Ovary (tissue), 9 donors: ENCODE data around the gene HDAC11. TPM values are rescaled to one million over a fixed set of nuclear protein-coding genes. Genes with fewer than 3 reads are reported as not detected.
"Not testable (repeated sequence)": the region's sequence is repeated elsewhere in the genome, so short reads cannot be mapped to it uniquely, and the experiment has no call there.

Experiments used
- DNase-seq, 5 donors: peaks; one replicate each; pipeline ENCODE4 v3.0.0-alpha.2; 2019 to 2020
- H3K27ac ChIP-seq, 2 donors: fragments of 200-600 bp; one replicate each; pipeline versions ENCODE4 v1.5.1 to v1.8.0; 2019 to 2022
- H3K27me3 ChIP-seq: fragments of 200-600 bp; one replicate; pipeline ENCODE4 v1.8.0; 2022
- H3K36me3 ChIP-seq: fragments of 200-600 bp; sonication (generic); one replicate; pipeline ENCODE4 v1.5.1; 2019
- H3K4me1 ChIP-seq: one replicate; pipeline ENCODE4 v1.8.1; 2013; ENCODE audit warnings: mild to moderate bottlenecking, moderate library complexity; ENCODE audit not compliant: insufficient read depth
- H3K4me3 ChIP-seq: fragments of 200-600 bp; sonication (generic); one replicate; pipeline ENCODE4 v1.5.1; 2017
- H3K9me3 ChIP-seq, 2 donors: fragments of 200-600 bp in 1 of 2; sonication (generic) in 1 of 2; one replicate each; pipeline versions ENCODE4 v1.5.1 to v1.8.1; 2013 to 2019; ENCODE audit warnings: mild to moderate bottlenecking in 1 of 2, moderate library complexity in 1 of 2
- CTCF ChIP-seq, 3 donors: fragments of 450-650 bp in 2 of 3; fragments of 200-600 bp in 1 of 3; IDR thresholded peaks; one replicate each; pipeline versions ENCODE4 v1.5.1 to v1.8.0; 2016 to 2022; ENCODE audit warnings: antibody characterized with exemption in 3 of 3, mild to moderate bottlenecking in 1 of 3
- EP300 ChIP-seq: sonication (generic); formaldehyde crosslinking; IDR thresholded peaks from one replicate; pipeline ENCODE4 v1.6.1; 2017; ENCODE audit warnings: antibody characterized with exemption
- POLR2A ChIP-seq: fragments of 450-650 bp; IDR thresholded peaks from one replicate; pipeline ENCODE4 v1.6.1; 2017; ENCODE audit warnings: antibody characterized with exemption, mild to moderate bottlenecking, moderate library complexity
- WGBS, 3 donors: extraction: QIAGEN DNeasy Blood & Tissue Kit in 1 of 3; methylation state at CpG; one replicate each; pipeline versions ENCODE4 v1.1.5 to v1.1.7; 2013 to 2017; 5-methylcytosine and 5-hydroxymethylcytosine counted together
- intact Hi-C, 4 donors: fragments of 100-400 bp; cut with DNase I; formaldehyde crosslinking; loops; one replicate each; pipeline versions ENCODE4 v1.11.0 to v1.15.1; 2022 to 2023
- polyA plus RNA-seq, 2 donors: library from polyadenylated mRNA; stranded (reverse); fragments of 200-250 nt in 1 of 2; fragments of 350-450 nt in 1 of 2; fragmentation: Illumina TruSeq in 1 of 2; extraction: RNeasy Lipid Tissue Mini Kit (QIAGEN cat#74804) in 1 of 2; gene quantifications; one replicate each; pipeline ENCODE4 v1.2.3, GENCODE V29; 2013 to 2014
- total RNA-seq, 7 donors: library from RNA; depleted of rRNA in 2 of 7; stranded (reverse); fragments of >200 nt in 2 of 7; fragmentation: NEBNext Ultra II Directional in 3 of 7; extraction: Animal tissue kit (Norgen Biotek cat#: 25700) in 3 of 7; gene quantifications; one replicate each; pipeline versions ENCODE4 v1.1.0 to v1.2.4, GENCODE V29; 2016 to 2023
- donor health status: DM: no; HTN: no; CAD: no; lungs with moderate emphysema.
- donor health status: DM: no; HTN: no; CAD: no.
- donor health status: Bipolar disorder and iron deficiency.
- donor health status: DM: yes; HTN: yes; CAD: no.
- donor health status: DM: no; HTN: no; CAD: no.
- donor health status: DM: yes; HTN: yes; CAD: no.

HDAC11 gene
- total and polyA plus RNA-seq, 9 donors = 6.4 to 27.1 (median 19.6) TPM

GRCh38 chr3:13497386-13497785 lies 17.3 kb downstream of the HDAC11 start:
- TF ChIP-seq EP300 (no peak), CTCF (IDR thresholded peaks at IDR 0.05) (no peak), POLR2A (no peak)
- H3K9me3 ChIP-seq = no peaks in the 10 kb centered on the region
- WGBS, 3 donors = 86 to 96% (median 94%) methylated on average over 2 of the region's 2 CpGs
- H3K36me3 ChIP-seq = no peaks in the 10 kb centered on the region
- no peak for DNase-seq
- H3K4me1 ChIP-seq = peaks cover 2% of the 10 kb centered on the region
- intact Hi-C loops = loop anchor here in 3 of 4 donors (5.0 kb wide), 2 partner anchors 150 to 155 kb away; no protein-coding TSS in a partner anchor
- no peaks in the 10 kb centered on the region for H3K27me3 ChIP-seq
- H3K4me3 ChIP-seq = no peak overlapping the region
- no peak overlapping the region for H3K27ac ChIP-seq

- no peaks in the 10 kb centered on the region for H3K27me3 ChIP-seq
- TF ChIP-seq POLR2A = no peak
- TF ChIP-seq EP300 = no peak
- TF ChIP-seq CTCF (IDR thresholded peaks at IDR 0.05) = no peak
- no peak overlapping the region for H3K4me3 ChIP-seq
- 81 to 83% (median 83%) methylated on average over 14 of the region's 14 CpGs for WGBS, 3 donors
- peak in 1 of 5 donors; percentile 7 for DNase-seq
- peaks cover 2% of the 10 kb centered on the region for H3K4me1 ChIP-seq
- H3K9me3 ChIP-seq = no peaks in the 10 kb centered on the region
- H3K36me3 ChIP-seq = no peaks in the 10 kb centered on the region
- intact Hi-C loops = loop anchor here in 3 of 4 donors (5.0 kb wide), 2 partner anchors 149 to 154 kb away; no protein-coding TSS in a partner anchor
- H3K27ac ChIP-seq = no peak overlapping the region
Observed at GRCh38 chr3:13498354-13499060, 18.4 kb downstream of the HDAC11 start.

- not testable (repeated sequence) for H3K27me3 ChIP-seq, H3K9me3 ChIP-seq, H3K27ac ChIP-seq, H3K4me3 ChIP-seq, H3K36me3 ChIP-seq, H3K4me1 ChIP-seq
- peak in 1 of 5 donors; percentile 7 for DNase-seq
- 96 to 98% (median 96%) methylated on average over 11 of the region's 11 CpGs for WGBS, 3 donors
- intact Hi-C loops = loop anchor here in 3 of 4 donors (5.0 kb wide), 2 partner anchors 148 to 153 kb away; no protein-coding TSS in a partner anchor
Observed at GRCh38 chr3:13499246-13499645, 19.1 kb downstream of the HDAC11 start.

- Histone ChIP-seq H3K27me3 (no peaks in the 10 kb centered on the region), H3K4me1 (peaks cover 2% of the 10 kb centered on the region), H3K4me3 (no peak overlapping the region), H3K9me3 (no peaks in the 10 kb centered on the region), H3K36me3 (no peaks in the 10 kb centered on the region), H3K27ac (no peak overlapping the region)
- TF ChIP-seq POLR2A = no peak
- intact Hi-C loops = loop anchor here in 1 of 4 donors (2.0 kb wide), 1 partner anchor 146 kb away; no protein-coding TSS in a partner anchor
- WGBS, 3 donors = 84 to 86% (median 84%) methylated on average over 14 to 15 of the region's 15 CpGs
- peak in 1 of 5 donors; percentile 16 for DNase-seq
Observed at GRCh38 chr3:13500133-13500885, 20.2 kb downstream of the HDAC11 start.

GRCh38 chr3:13501056-13501455 lies 20.9 kb downstream of the HDAC11 start:
- H3K4me3 ChIP-seq = no peak overlapping the region
- no peak for TF ChIP-seq EP300
- no peak for TF ChIP-seq POLR2A
- TF ChIP-seq CTCF (IDR thresholded peaks at IDR 0.05) = no peak
- 65 to 90% (median 80%) methylated on average over 4 of the region's 4 CpGs for WGBS, 3 donors
- peaks cover 2% of the 10 kb centered on the region for H3K4me1 ChIP-seq
- no peaks in the 10 kb centered on the region for H3K36me3 ChIP-seq
- intact Hi-C loops = loop anchor here in 1 of 4 donors (2.0 kb wide), 1 partner anchor 146 kb away; no protein-coding TSS in a partner anchor
- DNase-seq = no peak
- H3K9me3 ChIP-seq = no peaks in the 10 kb centered on the region
- H3K27ac ChIP-seq = no peak overlapping the region
- no peaks in the 10 kb centered on the region for H3K27me3 ChIP-seq
